Sciatic nerve (tissue), 2 donors: ENCODE measurements around the gene ANKRD16. TPM values are rescaled to one million over a fixed set of nuclear protein-coding genes. Genes with fewer than 3 reads are reported as not detected.
"Not testable (repeated sequence)": the region's sequence is repeated elsewhere in the genome, so short reads cannot be mapped to it uniquely, and the experiment has no call there.

Experiments
- ATAC-seq: fragments of 200-7000 bp; cut with Tn5 transposase; one replicate; pipeline ENCODE4 v1.9.1; 2020; ENCODE audit warnings: mild to moderate bottlenecking, moderate library complexity
- DNase-seq: peaks from one replicate; pipeline ENCODE4 v3.0.0-alpha.2; 2020; ENCODE audit warnings: low spot score
- intact Hi-C: fragments of 100-400 bp; cut with DNase I; formaldehyde crosslinking; loops from one replicate; pipeline ENCODE4 v1.14.2; 2022
- total RNA-seq: library from RNA; stranded (reverse); fragmentation: NEBNext Ultra II Directional; extraction: Animal tissue kit (Norgen Biotek cat#: 25700); gene quantifications from one replicate; pipeline ENCODE4 v1.2.1, GENCODE V29; 2021
- donor health status: DM: no; HTN: no; CAD: no.
- donor health status: DM: no; HTN: no; CAD: no.

ANKRD16 gene
- total RNA-seq: 10.0 TPM

- peak; percentile 99 for ATAC-seq
- DNase-seq: peak; percentile 99
- intact Hi-C loops: loop anchor here (10.0 kb wide), 1 partner anchor 75 kb away; the partner anchor contains the start of gene GDI2
Observed at GRCh38 chr10:5889624-5890451, at the start of gene ANKRD16, which contains the start of gene FBH1. Gene ANKRD16, minus strand, starts transcription at chr10:5889893. Its CDS starts 539 bp downstream, at chr10:5889354. Gene FBH1, plus strand, starts transcription at chr10:5890243. Its CDS starts 103 bp downstream, at chr10:5890346.

DNA sequence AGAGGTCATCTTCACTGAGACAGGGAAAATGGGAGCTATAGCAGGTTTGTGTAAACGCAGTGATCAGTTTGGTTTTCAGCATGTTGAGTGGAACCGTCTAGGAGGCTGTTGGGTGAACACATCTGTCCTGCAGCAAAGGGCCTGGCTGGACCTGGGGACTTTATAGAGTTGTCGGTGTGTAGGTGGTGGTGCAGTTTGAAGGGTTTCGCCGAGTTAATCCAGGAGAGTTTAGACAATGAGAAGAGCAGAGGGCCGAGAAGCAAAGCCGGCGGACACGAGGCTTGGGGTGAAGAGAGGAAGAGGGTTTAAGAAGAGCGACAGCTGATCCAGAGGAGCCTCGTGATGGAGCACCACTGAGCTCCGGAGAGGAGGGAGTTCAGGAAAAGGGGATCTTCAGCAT lies 48.6 kb upstream of the ANKRD16 start:
- DNase-seq (no peak), ATAC-seq (no peak)
- intact Hi-C loops: no loop called here

DNA sequence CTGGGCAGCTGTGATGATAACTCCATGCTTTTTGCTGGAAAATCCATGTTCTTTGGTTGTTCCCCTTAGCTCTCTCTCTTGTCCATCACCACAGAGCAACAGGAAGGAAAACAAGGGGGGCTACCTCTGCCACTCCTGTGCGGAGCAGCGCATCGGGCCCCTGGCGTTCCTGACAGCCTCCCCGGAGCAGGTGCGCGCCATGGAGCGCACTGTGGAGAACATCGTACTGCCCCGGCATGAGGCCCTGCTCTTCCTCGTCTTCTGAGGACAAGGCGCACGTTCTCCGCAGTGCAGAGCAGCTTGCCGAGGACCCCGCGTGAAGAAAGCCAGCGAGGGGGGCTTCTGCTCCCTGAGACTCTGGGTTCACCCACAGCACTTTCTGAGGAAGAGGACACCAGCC lies 47.3 kb upstream of the ANKRD16 start:
- DNase-seq (no peak), ATAC-seq (no peak)
- intact Hi-C loops: no loop called here

DNA sequence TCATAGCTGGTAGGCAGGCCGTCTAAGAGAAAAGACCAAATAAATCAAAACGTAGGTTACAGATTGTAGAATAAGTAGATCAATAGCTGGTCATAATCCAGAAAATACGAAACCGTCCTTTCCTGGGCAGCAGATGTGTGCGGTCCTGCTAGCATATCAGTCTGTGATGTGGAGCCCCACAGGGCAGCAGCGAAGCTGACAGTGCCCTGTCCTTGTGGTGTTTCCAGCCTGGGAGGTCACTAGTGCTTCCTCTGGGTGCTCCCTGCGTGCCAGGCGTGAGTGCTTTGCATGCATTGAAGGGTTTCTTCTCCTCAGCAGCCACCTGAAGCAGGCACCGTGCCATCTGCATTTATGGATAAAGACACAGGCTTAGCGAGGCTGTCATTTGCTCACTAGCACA lies 45.9 kb upstream of the ANKRD16 start:
- intact Hi-C loops: no loop called here
- DNase-seq (no peak), ATAC-seq (no peak)

DNA sequence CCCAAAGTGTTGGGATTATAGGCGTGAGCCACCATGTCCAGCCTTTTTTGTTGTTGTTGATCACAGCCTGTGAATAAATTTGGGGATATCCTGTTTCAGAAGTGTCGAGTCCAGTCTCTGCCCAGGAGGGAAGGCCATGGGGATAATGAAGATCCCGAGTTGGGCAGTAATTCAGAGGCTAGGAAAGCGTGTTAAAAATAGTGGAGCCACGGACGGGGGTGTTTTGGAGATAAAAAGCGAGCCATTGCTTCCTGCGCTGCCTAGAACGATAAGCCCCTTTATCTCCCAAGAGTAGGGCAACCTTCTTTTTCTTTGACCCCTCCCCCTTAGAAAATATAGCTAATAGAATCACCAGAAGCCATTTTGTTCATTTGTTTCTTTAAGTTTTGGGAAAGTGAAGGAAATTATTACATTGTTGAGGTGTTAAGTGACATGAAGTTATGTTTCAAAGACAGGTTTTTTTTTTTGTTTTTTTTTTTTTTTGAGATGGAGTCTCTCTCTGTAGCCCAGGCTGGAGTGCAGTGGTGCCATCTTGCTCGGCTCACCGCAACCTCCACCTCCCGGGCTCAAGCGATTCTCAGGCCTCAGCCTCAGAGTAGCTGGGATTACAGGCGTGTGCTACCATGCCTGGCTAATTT lies 44.3 kb upstream of the ANKRD16 start:
- no peak for ATAC-seq
- intact Hi-C loops: no loop called here

GRCh38 chr10:5932345-5932744 lies 42.7 kb upstream of the ANKRD16 start:
- ATAC-seq (peak; percentile 47), DNase-seq (no peak)
- intact Hi-C loops: no loop called here

More for the DNA sequence above, 44.3 kb upstream of the ANKRD16 start:
- DNase-seq: no peak

GRCh38 chr10:5930272-5930671 lies 40.6 kb upstream of the ANKRD16 start:
- ATAC-seq (no peak), DNase-seq (no peak)
- intact Hi-C loops: no loop called here

DNA sequence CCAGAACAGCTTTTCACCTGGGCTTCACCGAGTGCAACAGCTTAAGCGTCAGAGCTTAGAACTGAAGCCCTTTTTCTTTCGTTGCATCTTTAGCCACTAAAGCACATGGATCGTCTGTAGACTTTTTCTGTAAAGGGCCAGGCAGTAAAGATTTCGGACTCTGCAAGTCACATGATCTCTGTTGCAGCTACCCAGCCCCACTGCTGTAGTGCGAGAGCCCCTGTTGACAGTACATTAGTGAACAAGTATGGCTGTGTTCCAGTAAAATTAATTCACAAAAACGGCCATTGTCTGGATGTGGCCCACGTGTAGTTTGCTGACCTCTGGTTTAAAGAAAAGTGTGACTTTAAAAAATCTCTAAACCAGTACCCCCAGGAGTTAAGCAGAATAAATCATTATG lies 39.7 kb upstream of the ANKRD16 start:
- intact Hi-C loops: no loop called here

GRCh38 chr10:5927306-5927705 lies 37.6 kb upstream of the ANKRD16 start:
- intact Hi-C loops: no loop called here
- ATAC-seq (no peak), DNase-seq (no peak)

More for the DNA sequence above, 39.7 kb upstream of the ANKRD16 start:
- no peak for DNase-seq
- peak; percentile 38 for ATAC-seq

DNA sequence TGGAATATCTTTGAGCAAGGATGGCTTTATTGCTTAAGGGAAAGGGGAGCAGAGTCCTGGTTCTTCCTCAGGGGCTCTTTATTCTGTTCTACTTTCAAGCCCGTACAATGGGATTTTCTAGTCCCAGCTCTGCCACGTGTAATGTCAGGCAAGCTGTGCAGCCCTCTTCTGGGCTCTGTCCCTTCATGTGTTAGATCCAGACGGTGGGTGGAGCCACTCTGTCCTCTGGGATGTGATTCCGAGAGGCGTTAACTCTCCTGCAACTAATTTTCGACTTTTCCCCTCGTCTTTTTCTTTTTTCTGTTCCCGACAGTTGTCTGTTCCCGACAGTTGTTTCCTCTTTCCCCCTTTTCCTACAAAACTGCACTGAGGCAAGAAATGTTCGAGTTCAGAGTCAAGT lies 35.2 kb upstream of the ANKRD16 start:
- ATAC-seq: no peak
- intact Hi-C loops: no loop called here
- DNase-seq: no peak

DNA sequence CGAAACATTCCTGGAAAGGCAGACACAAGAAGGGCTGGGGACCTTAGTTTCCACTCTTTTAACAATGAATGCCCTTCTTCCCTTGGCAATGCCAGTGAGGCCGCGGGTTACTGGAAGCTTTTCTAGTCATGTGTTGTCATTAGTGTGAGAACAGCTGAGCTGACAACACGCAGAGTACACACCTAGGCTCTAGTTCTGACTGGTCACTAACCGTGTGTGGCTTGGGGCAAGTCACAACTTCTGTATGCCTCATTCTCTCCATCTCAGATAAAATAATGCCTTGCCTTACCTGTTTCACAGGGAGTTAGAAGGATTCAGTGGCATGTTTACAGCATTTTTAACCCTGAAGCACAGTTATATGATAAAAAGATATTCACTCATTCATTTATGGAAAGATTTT lies 32.1 kb upstream of the ANKRD16 start:
- DNase-seq (no peak), ATAC-seq (no peak)
- intact Hi-C loops: no loop called here

DNA sequence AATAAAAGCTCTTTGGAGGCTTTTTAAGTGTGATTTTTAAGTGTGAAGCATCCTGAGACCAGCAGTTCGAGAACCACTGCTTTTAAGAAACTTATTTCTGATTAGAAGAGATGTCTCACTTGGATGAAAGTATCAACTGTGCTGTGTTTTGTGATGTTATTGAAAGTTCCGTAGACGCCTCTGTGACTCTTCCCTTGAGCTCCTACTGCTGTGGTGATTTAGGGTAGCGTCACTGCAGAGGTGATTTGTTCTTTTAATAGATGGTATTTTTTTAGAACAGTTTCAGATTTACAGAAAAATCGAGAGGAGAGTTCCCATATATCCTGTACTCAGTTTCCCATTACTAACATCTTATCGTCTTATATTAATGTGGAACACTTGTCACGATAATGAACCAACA lies 29.9 kb upstream of the ANKRD16 start:
- intact Hi-C loops: no loop called here
- ATAC-seq: no peak

DNA sequence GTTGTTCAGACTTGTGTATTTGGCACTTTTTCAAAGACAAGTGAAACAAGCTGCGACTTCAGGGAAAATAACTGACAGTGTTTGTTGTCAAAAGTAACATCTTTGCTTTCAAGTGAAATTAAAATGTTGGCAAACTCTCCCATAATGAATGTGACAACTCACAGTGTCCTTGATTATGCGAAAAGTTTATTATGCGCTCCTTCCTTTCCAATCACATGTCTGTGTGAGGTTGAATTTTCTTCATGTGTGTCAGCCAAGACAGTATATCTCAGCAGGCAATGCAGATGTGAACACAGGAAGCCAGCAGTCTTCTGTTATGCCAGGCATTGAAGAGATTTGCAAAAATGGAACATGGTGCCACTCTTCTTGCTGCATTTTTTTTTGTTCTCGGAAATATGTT lies 29.1 kb upstream of the ANKRD16 start:
- intact Hi-C loops: no loop called here
- ATAC-seq: no peak
- no peak for DNase-seq

More for the DNA sequence above, 29.9 kb upstream of the ANKRD16 start:
- DNase-seq: no peak

DNA sequence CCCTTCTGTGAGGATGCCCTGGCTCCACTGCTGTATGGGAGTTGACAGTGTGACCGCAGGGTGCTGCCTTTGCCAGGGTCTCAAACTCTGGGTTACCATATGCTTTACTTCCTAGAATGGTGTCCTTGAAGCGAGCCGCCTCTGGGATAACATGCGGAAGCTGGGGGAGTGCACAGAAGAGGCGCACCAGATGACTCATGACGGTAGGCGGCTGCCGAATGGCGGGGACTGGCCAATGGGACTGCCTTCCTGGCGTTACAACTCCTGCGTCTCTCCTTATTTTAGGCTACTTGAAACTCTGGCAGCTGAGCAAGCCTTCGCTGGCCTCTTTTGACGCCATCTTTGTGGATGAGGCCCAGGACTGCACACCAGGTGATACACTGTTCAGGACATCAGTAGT lies 27.6 kb upstream of the ANKRD16 start:
- intact Hi-C loops: no loop called here
- DNase-seq (no peak), ATAC-seq (no peak)

- ATAC-seq (no peak), DNase-seq (no peak)
- intact Hi-C loops: no loop called here
Observed at GRCh38 chr10:5915451-5915850, 25.8 kb upstream of the ANKRD16 start.

GRCh38 chr10:5913736-5914135 lies 24.0 kb upstream of the ANKRD16 start:
- ATAC-seq (no peak), DNase-seq (no peak)
- intact Hi-C loops: no loop called here

GRCh38 chr10:5911670-5912069 lies 22.0 kb upstream of the ANKRD16 start:
- ATAC-seq (no peak), DNase-seq (peak; percentile 1)
- intact Hi-C loops: no loop called here

GRCh38 chr10:5910323-5911100 lies 20.8 kb upstream of the ANKRD16 start:
- intact Hi-C loops: no loop called here
- DNase-seq: no peak
- ATAC-seq: no peak

DNA sequence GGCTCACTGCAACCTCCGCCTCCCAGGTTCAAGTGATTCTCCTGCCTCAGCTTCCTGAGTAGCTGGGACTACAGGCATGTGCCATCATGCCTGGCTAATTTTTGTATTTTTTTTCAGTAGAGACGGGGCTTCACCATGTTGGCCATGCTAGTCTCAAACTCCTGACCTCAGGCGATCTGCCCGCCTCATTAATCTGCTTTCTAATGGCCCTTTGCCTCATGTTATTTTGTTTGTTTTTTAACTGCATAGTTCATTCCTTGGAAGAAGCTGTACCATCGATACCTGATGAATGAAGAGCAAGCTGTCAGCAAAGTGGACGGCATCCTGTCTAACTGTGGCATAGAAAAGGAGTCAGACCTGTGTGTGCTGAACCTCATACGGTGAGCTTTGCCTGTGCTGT lies 19.0 kb upstream of the ANKRD16 start:
- DNase-seq, intact Hi-C loops, ATAC-seq: not testable (repeated sequence)

- no peak for ATAC-seq
- intact Hi-C loops: no loop called here
- DNase-seq: no peak
Observed at GRCh38 chr10:5906651-5907050, 17.0 kb upstream of the ANKRD16 start.
